SK-N-MC (cell line): ENCODE results near the gene IRF2BPL.

Experiments
- EZH2 ChIP-seq: fragments of 200-600 bp; sonication (generic); IDR thresholded peaks from one replicate; pipeline ENCODE4 v1.6.1; 2017; ENCODE audit warnings: antibody characterized with exemption
- POLR2AphosphoS5 ChIP-seq: IDR thresholded peaks from 2 replicates; pipeline ENCODE4 v1.6.1; 2012; ENCODE audit warnings: mild to moderate bottlenecking, low read depth, low read length, borderline replicate concordance

DNA sequence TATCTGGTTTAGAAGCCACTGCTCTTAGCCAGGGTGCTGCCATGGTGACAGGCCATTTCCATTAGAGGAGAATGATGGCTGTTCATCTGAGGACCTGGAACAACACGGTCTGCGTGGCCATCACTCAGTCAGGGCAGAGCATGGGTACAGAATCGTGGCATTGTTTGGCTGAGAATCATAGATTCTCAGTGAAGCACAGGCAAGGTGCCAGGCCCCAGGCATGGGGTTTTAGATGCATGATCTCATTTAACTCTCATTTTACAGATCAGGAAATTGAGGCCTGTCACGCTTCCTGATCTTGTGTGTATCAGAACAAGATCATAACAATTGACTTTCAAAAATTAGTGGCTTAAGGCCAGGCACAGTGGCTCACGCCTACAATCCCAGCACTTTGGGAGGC is 26.8 kb upstream of the IRF2BPL start:
- no peak for TF ChIP-seq POLR2AphosphoS5
- TF ChIP-seq EZH2: no peak
